ENCODE data around the gene TRIM7. TPM values are rescaled to one million over a fixed set of nuclear protein-coding genes. Genes with fewer than 3 reads are reported as not detected.

TRIM7 gene
- total RNA-seq, 1 experiment from 2014 or later = not detected

DNA sequence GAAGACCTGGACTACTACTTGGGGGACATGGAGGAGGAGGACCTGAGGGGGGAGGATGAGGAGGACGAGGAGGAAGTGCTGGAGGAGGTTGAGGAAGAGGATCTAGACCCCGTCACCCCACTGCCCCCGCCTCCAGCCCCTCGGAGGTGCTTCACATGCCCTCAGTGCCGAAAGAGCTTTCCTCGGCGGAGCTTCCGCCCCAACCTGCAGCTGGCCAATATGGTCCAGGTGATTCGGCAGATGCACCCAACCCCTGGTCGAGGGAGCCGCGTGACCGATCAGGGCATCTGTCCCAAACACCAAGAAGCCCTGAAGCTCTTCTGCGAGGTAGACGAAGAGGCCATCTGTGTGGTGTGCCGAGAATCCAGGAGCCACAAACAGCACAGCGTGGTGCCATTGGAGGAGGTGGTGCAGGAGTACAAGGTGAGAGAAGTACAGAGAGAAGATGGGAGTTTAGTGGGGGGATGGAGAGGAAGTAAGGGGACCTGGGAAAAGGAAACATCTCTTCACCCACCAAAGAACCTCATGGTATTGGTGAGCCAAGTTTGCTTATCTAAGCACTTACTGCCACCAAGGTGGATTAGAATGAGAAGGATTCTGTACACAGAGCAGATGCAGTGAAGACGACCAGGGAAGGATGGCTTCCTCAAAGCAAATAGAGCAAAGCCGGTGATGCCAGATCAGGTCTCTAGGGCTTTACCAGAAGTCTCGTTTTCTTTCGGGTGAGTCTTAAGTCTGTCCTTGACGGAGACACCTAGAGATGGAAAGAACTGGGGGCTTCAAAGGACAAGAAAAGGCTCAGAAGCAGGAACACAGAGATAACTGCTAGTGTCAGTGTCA lies 19.6 kb upstream of the TRIM7 start:
- H4K20me1 ChIP-seq (ENCODE audit: insufficient read depth, low read depth, low read length) = no peaks in the 10 kb centered on the region
- no peaks in the 10 kb centered on the region for H3K27me3 ChIP-seq (ENCODE audit: low read length)
- H3K9me3 ChIP-seq (ENCODE audit: low read length) = no peaks in the 10 kb centered on the region
- H2AFZ ChIP-seq (ENCODE audit: low read length) = no peak overlapping the region; the same call in 1 of the 2 replicates
- H3K4me1 ChIP-seq (ENCODE audit: low read length) = peaks cover 38% of the 10 kb centered on the region
- H3K9ac ChIP-seq (ENCODE audit: low read length) = peak overlapping the region; percentile 86
- H3K36me3 ChIP-seq (ENCODE audit: insufficient read depth, low read length) = peaks cover 5% of the 10 kb centered on the region; the same call in 1 of the 2 replicates
- H3K4me3 ChIP-seq (ENCODE audit: low read length) = peak overlapping the region; percentile 96
- H3K79me2 ChIP-seq (ENCODE audit: low read length) = peaks cover 42% of the 10 kb centered on the region
- DNase-seq = peak; percentile 86
- H3K4me2 ChIP-seq (ENCODE audit: low read depth, low read length, poor library complexity, severe bottlenecking) = peak overlapping the region; percentile 98
- H3K27ac ChIP-seq (ENCODE audit: low read length) = peak overlapping the region; percentile 96
- H3K9me2 ChIP-seq (replicated peaks; ENCODE audit: insufficient read depth, low read length) = no peaks in the 10 kb centered on the region

- H3K9me2 ChIP-seq (replicated peaks; ENCODE audit: insufficient read depth, low read length) = no peaks in the 10 kb centered on the region
- peak; percentile 84 for DNase-seq
- peak overlapping the region; percentile 98 for H3K4me2 ChIP-seq (ENCODE audit: low read depth, low read length, poor library complexity, severe bottlenecking)
- H3K4me3 ChIP-seq (ENCODE audit: low read length) = peak overlapping the region; percentile 96
- H3K36me3 ChIP-seq (ENCODE audit: insufficient read depth, low read length) = peaks cover 5% of the 10 kb centered on the region; the same call in 1 of the 2 replicates
- H2AFZ ChIP-seq (ENCODE audit: low read length) = no peak overlapping the region
- peak overlapping the region; percentile 96 for H3K27ac ChIP-seq (ENCODE audit: low read length)
- H3K4me1 ChIP-seq (ENCODE audit: low read length) = peaks cover 38% of the 10 kb centered on the region
- no peaks in the 10 kb centered on the region for H3K9me3 ChIP-seq (ENCODE audit: low read length)
- H3K9ac ChIP-seq (ENCODE audit: low read length) = peak overlapping the region; percentile 86
- no peaks in the 10 kb centered on the region for H3K27me3 ChIP-seq (ENCODE audit: low read length)
- H3K79me2 ChIP-seq (ENCODE audit: low read length) = peaks cover 40% of the 10 kb centered on the region
- H4K20me1 ChIP-seq (ENCODE audit: insufficient read depth, low read depth, low read length) = no peaks in the 10 kb centered on the region
Observed at GRCh38 chr5:181223729-181224389, 18.9 kb upstream of the TRIM7 start.

- Histone ChIP-seq H3K4me3 (ENCODE audit: low read length) (peak within 1 kb of the TSS; percentile 96), H3K9me3 (ENCODE audit: low read length) (no peaks in the 10 kb centered on the region), H3K27ac (ENCODE audit: low read length) (peak within 1 kb of the TSS; percentile 96), H3K4me2 (ENCODE audit: low read depth, low read length, poor library complexity, severe bottlenecking) (peak within 1 kb of the TSS; percentile 98), H3K27me3 (ENCODE audit: low read length) (no peaks in the 10 kb centered on the region), H3K9me2 (replicated peaks; ENCODE audit: insufficient read depth, low read length) (no peaks in the 10 kb centered on the region), H3K36me3 (ENCODE audit: insufficient read depth, low read length) (peaks cover 5% of the 10 kb centered on the region; the same call in 1 of the 2 replicates), H2AFZ (ENCODE audit: low read length) (no peak within 1 kb of the TSS), H3K4me1 (ENCODE audit: low read length) (peaks cover 44% of the 10 kb centered on the region), H4K20me1 (ENCODE audit: insufficient read depth, low read depth, low read length) (no peaks in the 10 kb centered on the region), H3K79me2 (ENCODE audit: low read length) (peaks cover 40% of the 10 kb centered on the region), H3K9ac (ENCODE audit: low read length) (peak within 1 kb of the TSS; percentile 86)
- peak; percentile 100 for DNase-seq
Observed at GRCh38 chr5:181223058-181223728, 18.2 kb upstream of the TRIM7 start, which contains the start of gene TRIM41. Gene TRIM41, plus strand, starts transcription at chr5:181223281. Its CDS starts 719 bp downstream, at chr5:181224000.

GRCh38 chr5:181222630-181223057 lies 17.6 kb upstream of the TRIM7 start:
- no peak for DNase-seq
- H3K9me3 ChIP-seq (ENCODE audit: low read length) = no peaks in the 10 kb centered on the region
- H3K4me1 ChIP-seq (ENCODE audit: low read length) = peaks cover 48% of the 10 kb centered on the region
- H2AFZ ChIP-seq (ENCODE audit: low read length) = no peak overlapping the region
- H3K36me3 ChIP-seq (ENCODE audit: insufficient read depth, low read length) = peaks cover 3% of the 10 kb centered on the region; the same call in 1 of the 2 replicates
- peak overlapping the region; percentile 98 for H3K4me2 ChIP-seq (ENCODE audit: low read depth, low read length, poor library complexity, severe bottlenecking)
- H4K20me1 ChIP-seq (ENCODE audit: insufficient read depth, low read depth, low read length) = no peaks in the 10 kb centered on the region
- peak overlapping the region; percentile 96 for H3K4me3 ChIP-seq (ENCODE audit: low read length)
- H3K79me2 ChIP-seq (ENCODE audit: low read length) = peaks cover 37% of the 10 kb centered on the region
- no peaks in the 10 kb centered on the region for H3K9me2 ChIP-seq (replicated peaks; ENCODE audit: insufficient read depth, low read length)
- no peaks in the 10 kb centered on the region for H3K27me3 ChIP-seq (ENCODE audit: low read length)
- peak overlapping the region; percentile 86 for H3K9ac ChIP-seq (ENCODE audit: low read length)
- H3K27ac ChIP-seq (ENCODE audit: low read length) = peak overlapping the region; percentile 96

DNA sequence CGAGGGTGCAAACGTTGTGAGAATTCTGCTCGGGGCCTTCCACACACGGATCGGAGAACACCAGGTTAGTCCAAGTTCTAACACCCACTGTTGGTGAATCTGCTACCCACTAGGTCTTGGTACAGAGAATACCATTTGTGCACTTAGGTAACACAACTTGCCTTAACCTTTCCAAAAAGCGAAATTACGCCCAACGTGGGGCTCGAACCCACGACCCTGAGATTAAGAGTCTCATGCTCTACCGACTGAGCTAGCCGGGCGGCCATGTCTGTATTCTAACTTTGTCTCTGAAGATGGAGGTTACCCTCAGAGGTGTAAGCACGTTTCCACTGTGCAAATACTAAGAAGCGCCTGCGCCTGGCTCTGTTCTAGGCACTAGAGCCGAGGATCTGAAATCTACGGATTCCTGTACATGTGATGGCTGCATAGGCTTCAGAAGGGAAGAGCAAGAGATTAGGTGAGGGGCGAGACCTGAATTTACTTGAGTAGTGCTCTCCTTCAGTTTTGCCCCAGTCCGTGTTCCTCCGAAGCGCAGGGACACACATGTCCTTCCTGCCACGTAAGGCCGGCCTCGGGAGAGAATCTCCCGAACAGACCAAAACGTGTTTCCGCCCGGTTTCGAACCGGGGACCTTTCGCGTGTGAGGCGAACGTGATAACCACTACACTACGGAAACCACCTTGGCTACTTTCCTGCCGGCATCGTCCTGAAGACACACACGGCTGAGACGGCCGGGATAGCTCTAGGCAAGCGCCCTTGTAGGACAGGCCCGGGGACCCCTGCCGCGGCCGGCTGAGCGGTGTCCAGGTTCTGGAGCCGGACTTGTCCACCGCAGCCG lies 17.0 kb upstream of the TRIM7 start:
- peaks cover 32% of the 10 kb centered on the region for H3K79me2 ChIP-seq (ENCODE audit: low read length)
- peak overlapping the region; percentile 98 for H3K4me2 ChIP-seq (ENCODE audit: low read depth, low read length, poor library complexity, severe bottlenecking)
- DNase-seq = peak; percentile 97
- no peaks in the 10 kb centered on the region for H4K20me1 ChIP-seq (ENCODE audit: insufficient read depth, low read depth, low read length)
- peak overlapping the region; percentile 96 for H3K27ac ChIP-seq (ENCODE audit: low read length)
- peak overlapping the region; percentile 96 for H3K4me3 ChIP-seq (ENCODE audit: low read length)
- H3K9ac ChIP-seq (ENCODE audit: low read length) = peak overlapping the region; percentile 86
- H3K4me1 ChIP-seq (ENCODE audit: low read length) = peaks cover 55% of the 10 kb centered on the region
- no peaks in the 10 kb centered on the region for H3K36me3 ChIP-seq (ENCODE audit: insufficient read depth, low read length)
- H2AFZ ChIP-seq (ENCODE audit: low read length) = peak overlapping the region; percentile 42; the same call in 1 of the 2 replicates
- no peaks in the 10 kb centered on the region for H3K27me3 ChIP-seq (ENCODE audit: low read length)
- H3K9me2 ChIP-seq (replicated peaks; ENCODE audit: insufficient read depth, low read length) = no peaks in the 10 kb centered on the region
- H3K9me3 ChIP-seq (ENCODE audit: low read length) = no peaks in the 10 kb centered on the region

DNA sequence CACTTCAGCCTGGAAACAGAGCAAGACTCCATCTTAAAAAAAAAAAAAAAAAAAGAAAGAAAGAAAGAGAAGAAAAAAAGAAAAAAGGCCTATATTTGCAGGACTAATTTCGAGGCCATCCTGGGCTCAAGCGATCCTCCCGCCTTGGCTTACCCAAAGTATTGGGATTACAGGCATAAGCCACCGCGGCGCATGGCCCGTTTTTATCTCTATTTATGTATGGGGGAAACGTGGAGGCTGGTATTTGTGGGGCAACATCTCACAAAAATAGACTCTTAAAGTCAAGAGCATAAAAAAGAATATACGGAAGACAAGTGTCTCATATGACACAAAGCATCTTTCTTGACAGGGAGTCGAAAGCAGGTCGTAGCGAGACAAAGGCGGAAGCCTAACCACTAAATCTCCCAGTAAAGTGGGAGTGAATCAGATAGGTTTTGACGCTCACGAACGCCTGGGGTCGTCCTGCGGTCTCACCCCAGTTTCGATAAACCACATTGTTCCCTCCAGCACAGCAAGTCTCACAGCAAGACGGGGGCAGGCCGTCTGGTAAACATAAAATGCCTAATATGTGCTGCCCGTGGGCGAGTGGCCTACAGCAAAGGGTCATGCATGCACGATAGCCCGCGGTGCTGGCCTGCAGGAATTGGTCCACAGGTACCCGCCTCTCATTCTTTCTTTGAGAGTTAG lies 16.3 kb upstream of the TRIM7 start:
- Histone ChIP-seq H2AFZ (ENCODE audit: low read length) (peak overlapping the region; percentile 42; the same call in 1 of the 2 replicates), H3K4me3 (ENCODE audit: low read length) (peak overlapping the region; percentile 96; the same call in 1 of the 2 replicates), H3K9me2 (replicated peaks; ENCODE audit: insufficient read depth, low read length) (no peaks in the 10 kb centered on the region), H3K27me3 (ENCODE audit: low read length) (no peaks in the 10 kb centered on the region), H3K4me2 (ENCODE audit: low read depth, low read length, poor library complexity, severe bottlenecking) (peak overlapping the region; percentile 98), H3K27ac (ENCODE audit: low read length) (peak overlapping the region; percentile 96), H3K9me3 (ENCODE audit: low read length) (no peaks in the 10 kb centered on the region), H3K79me2 (ENCODE audit: low read length) (peaks cover 24% of the 10 kb centered on the region), H3K4me1 (ENCODE audit: low read length) (peaks cover 57% of the 10 kb centered on the region), H3K36me3 (ENCODE audit: insufficient read depth, low read length) (no peaks in the 10 kb centered on the region), H3K9ac (ENCODE audit: low read length) (peak overlapping the region; percentile 86), H4K20me1 (ENCODE audit: insufficient read depth, low read depth, low read length) (no peaks in the 10 kb centered on the region)
- peak; percentile 40 for DNase-seq

DNA sequence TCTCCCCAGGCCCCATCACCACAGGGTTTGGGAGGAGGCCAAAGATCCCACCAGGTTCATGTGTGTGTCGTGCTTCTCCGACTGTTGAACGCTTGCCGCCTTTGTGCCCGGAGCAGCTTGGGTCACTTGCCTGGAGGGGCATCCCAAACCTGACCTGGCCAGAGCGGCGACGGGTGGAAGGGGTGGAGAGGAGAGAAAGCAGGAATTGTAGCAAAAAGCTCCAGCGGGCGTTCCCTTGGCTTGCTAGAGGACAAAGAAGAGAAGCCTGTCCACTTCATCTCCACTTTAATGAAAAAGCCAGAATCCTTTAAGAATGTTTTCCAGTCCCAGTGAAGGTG lies 15.2 kb upstream of the TRIM7 start:
- Histone ChIP-seq H3K27ac (ENCODE audit: low read length) (no peak overlapping the region), H4K20me1 (ENCODE audit: insufficient read depth, low read depth, low read length) (no peaks in the 10 kb centered on the region), H3K36me3 (ENCODE audit: insufficient read depth, low read length) (no peaks in the 10 kb centered on the region), H3K27me3 (ENCODE audit: low read length) (no peaks in the 10 kb centered on the region), H3K4me1 (ENCODE audit: low read length) (peaks cover 50% of the 10 kb centered on the region), H3K9ac (ENCODE audit: low read length) (no peak overlapping the region), H3K79me2 (ENCODE audit: low read length) (peaks cover 13% of the 10 kb centered on the region), H3K4me3 (ENCODE audit: low read length) (no peak overlapping the region), H3K9me3 (ENCODE audit: low read length) (no peaks in the 10 kb centered on the region), H3K9me2 (replicated peaks; ENCODE audit: insufficient read depth, low read length) (no peaks in the 10 kb centered on the region), H3K4me2 (ENCODE audit: low read depth, low read length, poor library complexity, severe bottlenecking) (no peak overlapping the region), H2AFZ (ENCODE audit: low read length) (no peak overlapping the region)
- no peak for DNase-seq

Measured in Karpas-422 (cell line).